HG03097 (cell line): Measurements from ENCODE around the gene NCOA1.
"Not testable (repeated sequence)": the region's sequence is repeated elsewhere in the genome, so short reads cannot be mapped to it uniquely, and the experiment has no call there.

ENCODE experiments used
- ATAC-seq: cut with Tn5 transposase; IDR thresholded peaks from one replicate; pipeline ENCODE4 v1.9.1; 2021; ENCODE audit not compliant: unreplicated experiment, low FRiP score

Gene NCOA1

GRCh38 chr2:24771764-24772586 lies 280.9 kb downstream of the NCOA1 start:
- ATAC-seq: no peak

- ATAC-seq: no peak
Measured at GRCh38 chr2:24774373-24774772, 283.3 kb downstream of the NCOA1 start.

- ATAC-seq: no peak
Measured at GRCh38 chr2:24779116-24779515, 288.1 kb downstream of the NCOA1 start.

GRCh38 chr2:24783641-24784040 lies 292.6 kb downstream of the NCOA1 start:
- ATAC-seq: no peak

GRCh38 chr2:24785671-24786321 lies 294.7 kb downstream of the NCOA1 start:
- peak; percentile 69 for ATAC-seq

- no peak for ATAC-seq
Measured at GRCh38 chr2:24787532-24787931, 296.5 kb downstream of the NCOA1 start.

- no peak for ATAC-seq
Measured at GRCh38 chr2:24788816-24789215, 297.8 kb downstream of the NCOA1 start.

GRCh38 chr2:24791452-24791851 lies 300.4 kb downstream of the NCOA1 start:
- no peak for ATAC-seq

- no peak for ATAC-seq
Measured at GRCh38 chr2:24792542-24792873, 301.5 kb downstream of the NCOA1 start.

- ATAC-seq: peak; percentile 91
Measured at GRCh38 chr2:24792874-24793760, 302.1 kb downstream of the NCOA1 start, which contains the start of the genes CENPO and PTRHD1. TSS of gene CENPO (plus strand) at chr2:24793425. CDS start at chr2:24793920, 495 bp downstream. TSS of gene PTRHD1 (minus strand) at chr2:24793391. CDS start at chr2:24793377, 14 bp downstream.

- ATAC-seq: no peak
Measured at GRCh38 chr2:24793761-24794435, 302.8 kb downstream of the NCOA1 start.

- no peak for ATAC-seq
Measured at GRCh38 chr2:24797644-24798043, 306.6 kb downstream of the NCOA1 start.

- not testable (repeated sequence) for ATAC-seq
Measured at GRCh38 chr2:24800487-24800886, 309.4 kb downstream of the NCOA1 start.

GRCh38 chr2:24805811-24806660 lies 315.0 kb downstream of the NCOA1 start:
- ATAC-seq: not testable (repeated sequence)

GRCh38 chr2:24806661-24807036 lies 315.6 kb downstream of the NCOA1 start:
- no peak for ATAC-seq

GRCh38 chr2:24809316-24810007 lies 318.4 kb downstream of the NCOA1 start:
- ATAC-seq: no peak

- no peak for ATAC-seq
Measured at GRCh38 chr2:24813691-24814137, 322.7 kb downstream of the NCOA1 start.

- no peak for ATAC-seq
Measured at GRCh38 chr2:24814516-24814915, 323.5 kb downstream of the NCOA1 start.

GRCh38 chr2:24815171-24815570 lies 324.1 kb downstream of the NCOA1 start:
- ATAC-seq: no peak
